GM08714 (cell line): ENCODE measurements around the gene KIAA1671.

Experiments
- H3K4me3 ChIP-seq: fragments of 200-500 bp; sonication (Bioruptor generic); 2 replicates; pipeline ENCODE4 v1.5.1; 2014; ENCODE audit warnings: mild to moderate bottlenecking, low read length, inconsistent platforms
- ZNF274 ChIP-seq: IDR thresholded peaks from 2 replicates; pipeline ENCODE4 v1.6.1; 2012; ENCODE audit warnings: mild to moderate bottlenecking, low read depth, low read length

KIAA1671 gene

DNA sequence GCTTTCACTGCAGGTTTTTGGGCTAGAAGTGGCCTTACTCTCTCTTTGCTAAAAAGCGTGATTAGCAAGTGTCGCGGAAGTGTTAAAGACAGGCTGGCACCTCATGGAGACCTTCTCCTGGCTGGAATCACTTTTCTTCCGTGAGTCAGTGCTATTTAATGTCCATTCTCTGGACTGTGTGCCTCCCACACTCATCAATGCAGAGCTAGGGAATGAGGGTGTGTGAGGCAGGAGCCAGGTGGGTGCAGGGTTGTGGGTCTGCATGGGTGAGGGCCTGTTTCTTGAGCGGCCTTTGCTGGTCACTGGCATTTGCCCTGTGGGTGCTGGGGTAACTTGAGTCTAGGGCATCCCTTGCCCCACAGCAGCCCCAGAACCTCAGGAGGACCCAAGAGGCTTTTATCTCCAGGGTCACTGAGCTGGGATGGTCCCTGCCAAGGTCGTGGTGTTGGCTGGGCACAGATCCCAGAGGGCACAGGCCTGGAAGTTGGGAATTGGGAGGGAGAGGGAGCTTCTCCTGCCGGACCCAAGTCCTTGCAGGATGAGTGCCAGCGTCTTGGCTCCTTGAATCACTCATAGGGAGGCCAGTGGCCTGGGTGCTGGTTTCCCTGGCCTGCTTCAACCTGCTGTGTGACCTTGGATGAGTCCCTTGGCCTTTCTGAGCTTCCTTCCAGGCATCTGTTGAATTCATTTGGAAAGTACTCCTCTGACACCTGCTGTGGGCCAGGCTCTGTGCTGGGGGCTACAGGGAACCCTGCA, 30.0 kb downstream of the KIAA1671 start:
- TF ChIP-seq ZNF274: no peak
- no peak overlapping the region for H3K4me3 ChIP-seq

- TF ChIP-seq ZNF274: no peak
- no peak overlapping the region for H3K4me3 ChIP-seq
These were observed 30.6 kb downstream of the KIAA1671 start for GRCh38 chr22:24983151-24983550.

DNA sequence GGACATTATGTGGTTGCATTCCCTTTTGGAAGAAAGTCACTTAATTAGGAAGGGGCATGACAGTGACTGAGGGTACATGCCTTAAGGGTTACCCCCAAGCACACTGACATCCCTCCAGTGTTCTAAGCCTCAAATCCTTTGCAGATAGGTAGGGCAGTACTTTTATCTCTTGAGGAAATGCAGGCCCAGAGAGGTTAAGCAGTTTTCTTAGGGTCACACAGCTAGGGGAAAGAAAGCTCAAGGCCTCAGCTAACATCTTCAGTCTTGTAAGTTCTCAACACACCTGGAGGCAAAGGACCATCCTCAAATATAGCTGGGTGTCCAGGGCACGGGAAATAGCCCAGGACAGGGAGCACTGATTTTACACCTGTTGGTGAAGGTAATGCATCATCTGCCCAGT, 31.6 kb downstream of the KIAA1671 start:
- no peak for TF ChIP-seq ZNF274
- H3K4me3 ChIP-seq: no peak overlapping the region

GRCh38 chr22:24985826-24986214, 33.3 kb downstream of the KIAA1671 start:
- TF ChIP-seq ZNF274: no peak
- no peak overlapping the region for H3K4me3 ChIP-seq

- no peak overlapping the region for H3K4me3 ChIP-seq
These were observed 34.3 kb downstream of the KIAA1671 start for GRCh38 chr22:24986816-24987215.

DNA sequence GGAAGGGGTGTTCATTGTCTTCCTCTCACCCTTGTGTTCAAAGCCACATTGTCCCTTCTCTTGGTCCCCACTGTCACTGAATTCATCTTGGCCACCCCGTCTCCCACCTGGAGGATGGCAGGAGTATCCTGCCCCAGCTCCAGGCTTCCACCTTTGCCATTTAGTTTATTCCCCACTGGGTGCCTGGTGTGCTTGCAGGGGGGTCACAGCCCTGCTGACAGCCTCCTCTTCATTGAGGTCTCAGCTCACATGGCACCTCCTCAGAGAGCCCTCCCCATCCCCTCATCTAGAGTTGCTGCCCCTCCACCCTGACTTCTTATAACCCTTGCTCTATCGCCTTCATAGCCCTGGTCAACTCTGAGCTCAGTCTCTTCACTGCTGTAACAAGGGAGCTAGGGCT, 36.6 kb downstream of the KIAA1671 start:
- H3K4me3 ChIP-seq: no peak overlapping the region
- TF ChIP-seq ZNF274: no peak

More at GRCh38 chr22:24986816-24987215, 34.3 kb downstream of the KIAA1671 start:
- no peak for TF ChIP-seq ZNF274

- TF ChIP-seq ZNF274: no peak
- no peak overlapping the region for H3K4me3 ChIP-seq
These were observed 37.0 kb downstream of the KIAA1671 start for GRCh38 chr22:24989541-24989951.

DNA sequence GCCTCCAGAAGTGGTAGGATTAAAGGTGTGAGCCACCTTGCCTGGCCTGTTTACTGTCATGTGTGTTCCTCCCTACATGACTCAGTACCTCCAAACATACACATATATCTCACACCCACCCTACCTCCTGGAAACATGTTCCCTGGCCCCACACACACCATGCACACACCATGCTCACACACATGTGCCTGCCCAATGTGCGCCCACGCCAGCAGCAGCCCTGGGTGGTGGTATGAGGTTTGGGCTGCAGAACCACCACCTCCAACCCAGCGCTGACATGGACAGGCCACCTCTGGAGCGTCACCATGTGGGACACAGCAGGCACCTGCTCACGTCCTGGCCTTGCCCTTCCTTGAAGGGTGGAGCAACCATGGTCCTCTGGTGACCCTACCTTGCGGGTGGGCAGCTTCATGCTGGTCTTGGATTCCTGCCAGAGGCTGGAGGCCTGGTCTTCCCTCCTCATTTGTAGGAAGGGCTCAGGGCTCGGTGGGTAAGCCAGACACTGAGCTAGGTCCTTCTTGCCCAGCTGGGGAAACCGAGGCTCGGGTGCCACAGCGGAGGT, 37.9 kb downstream of the KIAA1671 start:
- H3K4me3 ChIP-seq: no peak overlapping the region
- no peak for TF ChIP-seq ZNF274

DNA sequence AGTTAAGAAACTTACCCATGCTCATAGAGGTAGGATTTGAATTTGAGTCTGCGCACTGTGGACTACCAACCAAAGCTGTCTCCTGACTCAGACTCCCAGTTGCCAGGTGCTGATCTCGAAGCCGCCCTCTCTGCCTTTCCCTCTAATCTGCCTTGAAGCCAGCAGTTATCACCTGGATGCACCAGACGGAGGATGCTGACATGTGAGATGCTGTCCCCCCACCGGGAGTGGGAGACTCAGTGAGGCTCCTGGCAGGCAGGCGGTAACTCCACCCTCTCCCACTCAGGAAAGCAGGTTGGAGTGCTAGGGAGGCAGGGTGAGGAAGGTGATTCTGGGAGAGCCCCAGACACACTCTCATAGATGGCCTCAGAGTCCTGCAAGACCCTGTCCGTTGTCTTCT, 40.4 kb downstream of the KIAA1671 start:
- H3K4me3 ChIP-seq: no peak overlapping the region
- TF ChIP-seq ZNF274: no peak

- no peak for TF ChIP-seq ZNF274
- H3K4me3 ChIP-seq: no peak overlapping the region
These were observed 41.7 kb downstream of the KIAA1671 start for GRCh38 chr22:24994070-24994763.

DNA sequence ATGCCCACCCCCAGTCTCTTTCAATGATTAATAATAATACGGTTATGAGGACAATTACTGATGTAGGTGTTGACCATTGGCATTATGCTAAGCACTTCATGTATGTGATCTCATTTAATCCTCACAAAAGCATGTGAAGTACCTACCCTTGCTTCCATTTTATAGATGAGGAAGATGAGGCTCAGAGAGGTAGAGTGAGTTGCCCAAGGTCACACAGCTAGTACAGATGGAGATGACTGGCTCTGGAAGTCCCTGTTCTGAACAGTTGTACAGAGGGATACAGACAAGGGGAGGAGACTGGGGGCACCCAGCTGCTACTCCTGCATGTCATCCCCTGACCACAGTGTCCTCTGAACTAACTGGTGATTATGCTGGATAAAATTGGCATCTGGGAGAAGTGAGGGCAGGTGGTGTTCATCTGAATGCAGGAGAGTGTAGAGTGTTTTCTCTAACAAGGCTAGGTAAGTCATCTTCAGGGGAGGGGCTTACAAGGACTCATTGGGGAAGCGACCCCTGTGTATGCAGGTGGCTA, 43.2 kb downstream of the KIAA1671 start:
- no peak for TF ChIP-seq ZNF274
- no peak overlapping the region for H3K4me3 ChIP-seq

DNA sequence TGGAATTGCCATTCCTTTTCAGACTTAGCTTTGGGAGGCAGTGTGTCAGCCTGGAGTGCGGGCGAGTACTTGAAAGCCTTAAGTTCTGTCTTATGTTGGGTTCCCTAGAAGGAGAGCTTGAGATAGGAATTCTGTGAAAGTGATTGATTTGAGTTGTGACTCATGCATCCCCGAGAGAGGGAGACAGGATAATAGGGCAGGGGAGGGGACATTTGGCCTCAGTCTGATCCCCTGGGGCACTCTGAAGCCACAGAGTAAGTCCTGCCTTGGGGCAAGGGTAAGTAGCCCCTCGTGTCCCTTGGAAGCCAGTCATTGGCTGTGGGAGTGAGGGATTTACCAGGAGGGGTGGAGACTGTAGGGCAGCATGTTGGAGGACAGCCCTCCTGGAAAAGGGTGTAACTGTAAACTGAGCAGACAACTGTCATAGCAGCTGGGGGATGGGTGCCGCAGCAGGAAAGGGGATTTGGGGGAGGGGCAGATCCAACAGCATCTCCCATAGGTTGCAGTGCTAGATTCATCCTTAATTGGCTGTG, 44.0 kb downstream of the KIAA1671 start:
- H3K4me3 ChIP-seq: no peak overlapping the region
- no peak for TF ChIP-seq ZNF274

- TF ChIP-seq ZNF274: no peak
- no peak overlapping the region for H3K4me3 ChIP-seq
These were observed 44.5 kb downstream of the KIAA1671 start for GRCh38 chr22:24997023-24997422.

DNA sequence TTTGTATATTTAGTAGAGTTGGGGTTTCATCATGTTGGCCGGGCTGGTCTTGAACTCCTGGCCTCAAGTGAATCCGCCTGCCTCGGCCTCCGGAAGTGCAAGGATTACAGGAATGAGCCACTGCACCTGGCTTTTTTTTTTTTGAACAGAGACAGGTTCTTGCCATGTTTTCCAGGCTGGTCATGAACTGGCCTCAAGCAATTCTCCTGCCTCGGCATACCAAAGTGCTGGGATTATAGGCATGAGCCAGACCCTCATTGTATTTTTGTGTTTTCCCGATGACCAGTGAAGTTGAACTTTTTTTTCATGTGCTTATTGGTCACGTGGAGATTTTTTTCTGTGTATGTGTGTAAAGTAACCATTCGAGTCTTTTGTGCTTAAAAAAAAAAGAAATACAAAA, 48.2 kb downstream of the KIAA1671 start:
- no peak overlapping the region for H3K4me3 ChIP-seq
- no peak for TF ChIP-seq ZNF274

GRCh38 chr22:25002241-25002985, 49.9 kb downstream of the KIAA1671 start:
- TF ChIP-seq ZNF274: no peak
- H3K4me3 ChIP-seq: no peak overlapping the region
